Endodermal cell (in vitro differentiated cells): ENCODE data around the gene AMOT. TPM values are rescaled to one million over a fixed set of nuclear protein-coding genes. Genes with fewer than 3 reads are reported as not detected.
A peak's percentile ranks its signal among the peaks of the same experiment; 100 is the strongest.

ENCODE experiments used
- DNase-seq: peaks from one replicate; pipeline ENCODE4 v3.0.0-alpha.2; 2017
- H3K27ac ChIP-seq: 2 replicates; pipeline ENCODE4 v1.5.1; 2013; ENCODE audit warnings: mild to moderate bottlenecking, low read depth, low read length, moderate library complexity
- H3K27me3 ChIP-seq: 2 replicates; pipeline ENCODE4 v1.6.1; 2013; ENCODE audit warnings: mild to moderate bottlenecking, low read length, moderate library complexity; ENCODE audit not compliant: insufficient read depth, control insufficient read depth, poor library complexity, severe bottlenecking
- H3K36me3 ChIP-seq: 2 replicates; pipeline ENCODE4 v1.7.0; 2013; ENCODE audit warnings: mild to moderate bottlenecking, low read length, moderate library complexity; ENCODE audit not compliant: control insufficient read depth, insufficient read depth
- H3K4me1 ChIP-seq: one replicate; pipeline ENCODE4 v1.7.0; 2013; ENCODE audit warnings: low read length; ENCODE audit not compliant: control insufficient read depth, insufficient read depth
- H3K4me3 ChIP-seq: 2 replicates; pipeline ENCODE4 v1.5.1; 2013; ENCODE audit warnings: mild to moderate bottlenecking, low read length, moderate library complexity
- H3K9ac ChIP-seq: 2 replicates; pipeline ENCODE4 v1.6.1; 2013; ENCODE audit warnings: mild to moderate bottlenecking, low read length, moderate library complexity; ENCODE audit not compliant: poor library complexity, severe bottlenecking; ENCODE audit errors: extremely low read depth
- H3K9me3 ChIP-seq: 2 replicates; pipeline ENCODE4 v1.6.1; 2013; ENCODE audit warnings: mild to moderate bottlenecking, low read length, moderate library complexity; ENCODE audit not compliant: control insufficient read depth
- H3K27ac Mint-ChIP-seq: 2 replicates; pipeline ENCODE4 v1.8.0; 2020; ENCODE audit warnings: mixed read lengths
- H3K27me3 Mint-ChIP-seq: 2 replicates; pipeline ENCODE4 v1.8.0; 2021; ENCODE audit warnings: mild to moderate bottlenecking, mixed read lengths; ENCODE audit not compliant: insufficient read depth
- H3K36me3 Mint-ChIP-seq: 2 replicates; pipeline ENCODE4 v1.8.0; 2020; ENCODE audit warnings: low read depth, mixed read lengths
- H3K4me1 Mint-ChIP-seq: 2 replicates; pipeline ENCODE4 v1.8.0; 2020; ENCODE audit warnings: mixed read lengths
- H3K4me3 Mint-ChIP-seq: 2 replicates; pipeline ENCODE4 v1.8.0; 2020; ENCODE audit warnings: mild to moderate bottlenecking, moderate library complexity, mixed read lengths
- H3K9me3 Mint-ChIP-seq: 2 replicates; pipeline ENCODE4 v1.8.0; 2020; ENCODE audit warnings: mild to moderate bottlenecking, mixed read lengths
- CTCF ChIP-seq: fragments of 200-600 bp; sonication (generic); conservative IDR thresholded peaks from 2 replicates; pipeline ENCODE4 v1.5.0; 2021; ENCODE audit warnings: antibody characterized with exemption, mild to moderate bottlenecking
- WGBS, 2 experiments: methylation state at CpG; one replicate each; pipeline versions ENCODE4 v1.1.5 to v1.1.7; 2013; ENCODE audit warnings: missing lambda C conversion rate in 2 of 2, mixed read lengths in 1 of 2; ENCODE audit not compliant: insufficient coverage in 1 of 2, insufficient read length in 1 of 2; 5-methylcytosine and 5-hydroxymethylcytosine counted together
- total RNA-seq, 2 donors: library from RNA; stranded (reverse); fragmentation: NEBNext Ultra II Directional in 1 of 2; extraction: Animal tissue kit (Norgen Biotek cat#: 25700) in 1 of 2; gene quantifications; 2 replicates in 1 of 2; 3 replicates in 1 of 2; pipeline ENCODE4 v1.2.1, GENCODE V29; 2021

AMOT gene
- total RNA-seq, 2 donors from 2014 or later, result 41.3 to 59.8 TPM

- Mint-ChIP-seq H3K27me3 (peaks cover 42% of the 10 kb centered on the region), H3K4me3 (peak overlapping the region; percentile 86), H3K4me1 (peaks cover 32% of the 10 kb centered on the region), H3K36me3 (no peaks in the 10 kb centered on the region), H3K9me3 (peaks cover 9% of the 10 kb centered on the region), H3K27ac (peak overlapping the region; percentile 96)
- H3K9ac ChIP-seq, result peak overlapping the region; percentile 20
- peaks cover 29% of the 10 kb centered on the region for H3K27me3 ChIP-seq
- peak; percentile 36 for TF ChIP-seq CTCF
- H3K4me3 ChIP-seq, result peak overlapping the region; percentile 83
- DNase-seq, result peak; percentile 94
- no peaks in the 10 kb centered on the region for H3K9me3 ChIP-seq
- H3K4me1 ChIP-seq, result no peaks in the 10 kb centered on the region
- no peaks in the 10 kb centered on the region for H3K36me3 ChIP-seq
- peak overlapping the region; percentile 96 for H3K27ac ChIP-seq
- WGBS, 2 experiments, result 6% methylated on average over 38 of the region's 46 CpGs; no CpG with 5 or more reads in 1 of the 2 experiments
These were observed 636 bp upstream of the AMOT start for GRCh38 chrX:112841114-112841819.

- WGBS, 2 experiments, result 1% methylated on average over 5 of the region's 5 CpGs; no CpG with 5 or more reads in 1 of the 2 experiments
- H3K36me3 ChIP-seq, result no peaks in the 10 kb centered on the region
- H3K9me3 ChIP-seq, result no peaks in the 10 kb centered on the region
- TF ChIP-seq CTCF, result no peak
- H3K9ac ChIP-seq, result no peak overlapping the region
- peaks cover 29% of the 10 kb centered on the region for H3K27me3 ChIP-seq
- H3K9me3 Mint-ChIP-seq, result peaks cover 9% of the 10 kb centered on the region
- no peaks in the 10 kb centered on the region for H3K36me3 Mint-ChIP-seq
- H3K27me3 Mint-ChIP-seq, result peaks cover 55% of the 10 kb centered on the region
- no peaks in the 10 kb centered on the region for H3K4me1 ChIP-seq
- peak overlapping the region; percentile 86 for H3K4me3 Mint-ChIP-seq
- H3K27ac ChIP-seq, result no peak overlapping the region
- H3K4me3 ChIP-seq, result peak overlapping the region; percentile 83
- H3K4me1 Mint-ChIP-seq, result peaks cover 30% of the 10 kb centered on the region
- DNase-seq, result peak; percentile 61
- H3K27ac Mint-ChIP-seq, result peak overlapping the region; percentile 36
These were observed 775 bp downstream of the AMOT start for GRCh38 chrX:112839856-112840255.

GRCh38 chrX:112837531-112837930 is 3.1 kb downstream of the AMOT start:
- Histone ChIP-seq H3K9me3 (no peaks in the 10 kb centered on the region), H3K36me3 (no peaks in the 10 kb centered on the region), H3K4me3 (peak overlapping the region; percentile 83), H3K4me1 (no peaks in the 10 kb centered on the region), H3K27me3 (peaks cover 29% of the 10 kb centered on the region), H3K9ac (no peak overlapping the region), H3K27ac (no peak overlapping the region)
- no peak for DNase-seq
- no CpG with 5 or more reads among the region's 1 CpG for WGBS, 2 experiments
- Mint-ChIP-seq H3K36me3 (no peaks in the 10 kb centered on the region), H3K9me3 (peaks cover 9% of the 10 kb centered on the region), H3K4me1 (peaks cover 38% of the 10 kb centered on the region), H3K27me3 (peaks cover 60% of the 10 kb centered on the region), H3K4me3 (peak overlapping the region; percentile 86), H3K27ac (no peak overlapping the region)
- no peak for TF ChIP-seq CTCF
